Pancreas (tissue), 10 donors: Measurements from ENCODE around the gene POLD3. TPM values are rescaled to one million over a fixed set of nuclear protein-coding genes. Genes with fewer than 3 reads are reported as not detected.
A peak's percentile ranks its signal among the peaks of the same experiment; 100 is the strongest.

Experiments used
- ATAC-seq, 4 donors: fragments of 200-7000 bp; cut with Tn5 transposase; one replicate each; pipeline versions ENCODE4 v1.8.0 to v1.9.1; 2020; ENCODE audit warnings: mild to moderate bottlenecking in 4 of 4, moderate library complexity in 4 of 4
- DNase-seq, 6 donors: peaks; one replicate each; pipeline ENCODE4 v3.0.0-alpha.2; 2020
- FAIRE-seq: peaks from 2 replicates; lab custom pipeline; 2012; peaks lifted over from hg19 to GRCh38; lab: Jason Lieb, UNC
- H3K27ac ChIP-seq, 4 donors: fragments of 200-600 bp; sonication (generic); 1 replicate in 3 of 4; 2 replicates in 1 of 4; pipeline versions ENCODE4 v1.5.0 to v1.8.0; 2020
- H3K27me3 ChIP-seq, 4 donors: fragments of 200-600 bp; one replicate each; pipeline ENCODE4 v1.8.0; 2021
- H3K36me3 ChIP-seq, 3 donors: fragments of 200-600 bp; sonication (generic) in 1 of 3; one replicate each; pipeline versions ENCODE4 v1.5.0 to v1.8.0; 2020 to 2021
- H3K4me1 ChIP-seq, 3 donors: fragments of 200-600 bp; one replicate each; pipeline ENCODE4 v1.8.0; 2021
- H3K4me3 ChIP-seq, 4 donors: fragments of 200-600 bp; sonication (generic) in 2 of 4; one replicate each; pipeline versions ENCODE4 v1.5.0 to v1.8.0; 2020 to 2021
- H3K9me3 ChIP-seq, 4 donors: fragments of 200-600 bp; one replicate each; pipeline ENCODE4 v1.8.0; 2021
- WGBS, 2 donors: extraction: QIAGEN DNeasy Blood & Tissue Kit; methylation state at CpG; one replicate each; pipeline ENCODE4 v1.1.7; 2013; 5-methylcytosine and 5-hydroxymethylcytosine counted together
- intact Hi-C, 3 donors: fragments of 100-400 bp; cut with DNase I; formaldehyde crosslinking; loops; one replicate each; pipeline versions ENCODE4 v1.11.1 to v1.14.2; 2022
- polyA plus RNA-seq, 2 donors: library from polyadenylated mRNA; stranded (reverse); fragments of 200-250 nt; gene quantifications; one replicate each; pipeline ENCODE4 v1.2.3, GENCODE V29; 2013
- total RNA-seq, 6 donors: library from RNA; stranded (reverse); fragmentation: NEBNext Ultra II Directional in 4 of 6; extraction: Animal tissue kit (Norgen Biotek cat#: 25700) in 4 of 6; gene quantifications; one replicate each; pipeline versions ENCODE4 v1.2.1 to v1.2.4, GENCODE V29; 2021 to 2023
- TF ChIP-seq, protein P1 (sequence below), 4 donors: fragments of 200-600 bp; sonication (generic) in 3 of 4; IDR thresholded peaks; one replicate each; pipeline versions ENCODE4 v1.5.0 to v1.8.0; 2021; ENCODE audit warnings: antibody characterized with exemption in 4 of 4
- donor health status: healthy with polysubstance abuse.
- donor health status: DM: no; HTN: no; CAD: no; lungs with moderate emphysema.
- donor health status: DM: no; HTN: no; CAD: no.
- donor health status: control.
- donor health status: control.
- donor health status: Bipolar disorder and iron deficiency.
- donor health status: DM: yes; HTN: yes; CAD: no.
- donor health status: DM: no; HTN: no; CAD: no.
- donor health status: DM: no; HTN: no; CAD: no.
- donor health status: DM: yes; HTN: yes; CAD: no.

POLD3 gene
- total and polyA plus RNA-seq, 8 donors, result 7.2 to 14.0 (median 9.6) TPM

DNA sequence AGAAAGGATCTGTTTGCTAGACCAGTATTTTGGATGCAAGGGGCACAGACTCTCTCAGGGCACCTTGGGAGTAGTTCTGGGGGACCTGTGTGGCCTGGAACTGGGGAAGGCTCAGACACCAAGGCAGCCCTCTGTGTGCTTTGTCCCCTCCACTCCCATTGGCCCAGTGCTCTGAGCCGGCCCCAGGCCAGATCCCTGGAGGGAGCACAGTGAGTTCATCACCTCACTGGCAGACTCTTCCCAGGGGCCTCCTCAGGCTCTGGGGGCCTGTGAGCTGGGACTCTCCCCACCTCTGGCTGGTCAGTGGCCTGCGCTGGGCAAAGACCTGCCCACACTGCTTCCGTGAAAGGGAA is 87.1 kb downstream of the POLD3 start:
- Histone ChIP-seq H3K4me1 (peaks cover 10 to 16% (median 12%) of the 10 kb centered on the region in 3 donors), H3K9me3 (no peaks in the 10 kb centered on the region), H3K4me3 (no peak overlapping the region), H3K36me3 (no peaks in the 10 kb centered on the region), H3K27me3 (no peaks in the 10 kb centered on the region), H3K27ac (no peak overlapping the region)
- FAIRE-seq (no peak), DNase-seq (peak in 2 of 6 donors; percentile 11 to 50), ATAC-seq (no peak)
- 91 to 93% methylated on average over 3 of the region's 3 CpGs for WGBS, 2 donors
- intact Hi-C loops, result no loop called here
- TF ChIP-seq, protein P1, sequence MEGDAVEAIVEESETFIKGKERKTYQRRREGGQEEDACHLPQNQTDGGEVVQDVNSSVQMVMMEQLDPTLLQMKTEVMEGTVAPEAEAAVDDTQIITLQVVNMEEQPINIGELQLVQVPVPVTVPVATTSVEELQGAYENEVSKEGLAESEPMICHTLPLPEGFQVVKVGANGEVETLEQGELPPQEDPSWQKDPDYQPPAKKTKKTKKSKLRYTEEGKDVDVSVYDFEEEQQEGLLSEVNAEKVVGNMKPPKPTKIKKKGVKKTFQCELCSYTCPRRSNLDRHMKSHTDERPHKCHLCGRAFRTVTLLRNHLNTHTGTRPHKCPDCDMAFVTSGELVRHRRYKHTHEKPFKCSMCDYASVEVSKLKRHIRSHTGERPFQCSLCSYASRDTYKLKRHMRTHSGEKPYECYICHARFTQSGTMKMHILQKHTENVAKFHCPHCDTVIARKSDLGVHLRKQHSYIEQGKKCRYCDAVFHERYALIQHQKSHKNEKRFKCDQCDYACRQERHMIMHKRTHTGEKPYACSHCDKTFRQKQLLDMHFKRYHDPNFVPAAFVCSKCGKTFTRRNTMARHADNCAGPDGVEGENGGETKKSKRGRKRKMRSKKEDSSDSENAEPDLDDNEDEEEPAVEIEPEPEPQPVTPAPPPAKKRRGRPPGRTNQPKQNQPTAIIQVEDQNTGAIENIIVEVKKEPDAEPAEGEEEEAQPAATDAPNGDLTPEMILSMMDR (IDR thresholded peaks at IDR 0.05), result no peak

DNA sequence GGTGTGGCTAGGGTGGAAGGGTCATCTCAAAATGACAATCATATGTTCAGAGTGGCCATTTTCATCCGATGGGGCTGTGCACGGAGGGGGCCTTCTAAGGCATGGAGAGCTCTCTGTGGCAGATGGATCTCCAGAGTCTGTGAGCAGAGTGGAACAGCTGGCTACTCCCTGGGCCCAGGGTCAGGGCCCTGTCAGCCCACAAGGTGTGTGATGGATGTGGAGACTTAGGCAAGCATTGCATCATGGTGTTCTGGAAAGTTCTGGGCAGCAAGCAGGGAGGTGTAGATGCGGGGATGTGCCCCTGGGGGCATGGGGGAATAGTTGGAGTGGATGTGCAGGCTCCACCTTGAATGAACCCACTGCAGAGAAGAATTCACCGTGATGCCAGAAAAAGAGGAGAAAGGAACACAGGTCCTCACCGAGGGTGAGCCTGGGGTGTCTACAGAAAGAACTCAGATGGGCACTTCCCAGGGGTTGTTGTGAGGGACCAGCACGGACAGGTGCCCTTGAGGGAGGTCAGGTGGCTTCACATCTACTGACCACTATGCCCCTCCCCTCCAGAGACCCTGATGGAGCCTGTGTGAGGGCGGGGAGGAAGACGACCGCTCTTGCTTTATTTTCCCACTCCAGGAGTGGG is 87.8 kb downstream of the POLD3 start:
- intact Hi-C loops, result no loop called here
- no peaks in the 10 kb centered on the region for H3K36me3 ChIP-seq

DNA sequence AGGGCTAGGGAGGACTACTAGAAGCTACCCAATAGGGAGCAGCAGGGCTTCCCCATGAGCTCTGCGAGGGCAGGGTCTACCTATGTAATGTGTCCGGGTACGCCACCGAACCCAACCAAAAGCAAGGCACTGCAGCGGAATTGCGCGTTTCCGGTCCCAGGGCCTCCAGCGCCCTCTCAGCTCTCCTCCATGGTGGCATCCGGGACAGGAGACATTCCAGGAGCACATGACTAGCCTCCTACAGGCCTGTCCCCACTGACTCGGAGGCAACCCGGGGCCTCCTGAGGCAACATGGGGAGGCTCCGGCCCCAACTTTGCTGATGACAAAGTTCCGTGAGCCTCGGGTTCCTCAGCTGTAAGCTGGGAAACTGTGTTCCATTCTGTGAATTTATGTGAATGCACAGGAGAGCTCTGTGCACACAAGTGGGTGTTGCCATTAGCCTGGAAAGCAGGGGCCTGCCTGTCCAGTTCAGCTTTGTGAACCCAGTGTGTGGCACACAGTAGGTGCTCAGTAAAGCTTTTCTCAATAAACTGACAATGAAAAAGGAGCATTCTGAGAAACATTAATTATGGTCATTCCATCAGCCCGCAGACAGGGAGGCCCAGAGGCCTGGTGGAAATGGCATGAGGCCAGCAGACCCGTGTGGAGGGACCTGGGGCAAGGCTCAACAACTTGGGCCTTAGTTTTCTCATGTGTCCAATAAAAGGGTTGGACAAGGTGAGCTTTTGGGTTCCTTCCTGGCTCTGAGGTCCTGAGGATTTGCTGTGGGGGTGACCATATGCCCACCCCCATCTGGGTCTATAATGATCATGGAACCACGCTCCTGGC is 88.5 kb downstream of the POLD3 start:
- intact Hi-C loops, result no loop called here
- ATAC-seq (peak in 1 of 4 donors; percentile 32), DNase-seq (peak in 2 of 6 donors; percentile 17 to 58), FAIRE-seq (no peak)
- no peak overlapping the region for H3K4me3 ChIP-seq
- no peaks in the 10 kb centered on the region for H3K27me3 ChIP-seq
- H3K4me1 ChIP-seq, result peaks cover 10 to 16% (median 12%) of the 10 kb centered on the region in 3 donors
- TF ChIP-seq, protein P1 (IDR thresholded peaks at IDR 0.05), result no peak
- no peaks in the 10 kb centered on the region for H3K36me3 ChIP-seq
- no peaks in the 10 kb centered on the region for H3K9me3 ChIP-seq
- no peak overlapping the region for H3K27ac ChIP-seq
- WGBS, 2 donors, result 88 to 89% methylated on average over 18 of the region's 18 CpGs

More for the DNA sequence above, 87.8 kb downstream of the POLD3 start:
- H3K27ac ChIP-seq, result no peak overlapping the region
- ATAC-seq (no peak), FAIRE-seq (no peak), DNase-seq (peak in 2 of 6 donors; percentile 12 to 40)
- H3K4me1 ChIP-seq, result peaks cover 10 to 16% (median 12%) of the 10 kb centered on the region in 3 donors
- no peak overlapping the region for H3K4me3 ChIP-seq
- TF ChIP-seq, protein P1 (IDR thresholded peaks at IDR 0.05), result no peak
- H3K27me3 ChIP-seq, result no peaks in the 10 kb centered on the region
- 84 to 88% methylated on average over 9 of the region's 9 CpGs for WGBS, 2 donors
- no peaks in the 10 kb centered on the region for H3K9me3 ChIP-seq

DNA sequence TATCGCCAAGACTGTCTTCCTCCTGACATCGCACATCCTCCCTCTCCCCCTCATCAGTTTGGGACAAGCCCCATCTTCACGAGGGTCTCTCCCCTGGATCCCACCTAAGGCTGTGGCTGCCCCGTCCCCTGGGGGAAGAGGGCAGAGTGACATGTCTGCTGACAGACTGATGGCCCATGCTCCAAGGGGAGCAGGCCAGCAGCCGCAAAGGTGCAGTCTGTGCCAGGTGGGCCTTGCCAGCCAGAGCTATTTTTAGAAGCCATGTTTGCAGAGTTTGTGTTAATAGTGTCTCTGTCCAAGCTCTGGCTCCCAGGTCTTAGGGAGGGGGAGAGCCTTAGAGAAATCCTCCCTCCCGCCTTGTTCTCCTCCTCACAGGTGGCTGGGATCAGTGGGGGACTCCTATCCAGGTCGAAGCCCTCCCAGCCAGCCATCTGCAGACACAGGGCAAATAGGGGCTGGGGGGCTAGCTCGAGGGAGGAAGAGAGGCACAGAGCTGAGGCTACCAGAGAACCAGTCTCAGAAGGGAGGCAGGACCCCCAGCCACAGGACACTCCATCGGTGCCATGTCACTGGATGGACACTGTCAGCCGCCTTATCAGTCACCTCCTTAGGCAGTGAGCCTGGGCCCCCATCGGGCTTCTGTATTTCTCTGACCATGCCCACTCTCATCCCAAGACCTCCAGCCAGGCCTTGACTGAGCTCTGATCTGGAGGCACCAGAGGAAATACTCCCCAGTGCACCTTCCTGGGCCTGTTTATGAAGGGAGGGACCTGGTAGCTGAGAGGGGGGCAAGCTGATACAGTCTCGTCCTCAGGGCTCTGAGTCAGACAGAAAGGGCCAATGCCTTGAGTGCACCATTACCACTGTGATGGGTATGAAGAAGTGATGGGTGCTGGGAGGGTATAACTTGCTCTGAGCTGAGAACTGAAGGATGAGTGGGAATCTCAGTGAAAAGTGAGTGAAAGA is 89.6 kb downstream of the POLD3 start:
- FAIRE-seq (no peak), ATAC-seq (peak; percentile 87 to 92 (median 91)), DNase-seq (peak; percentile 65 to 84 (median 73))
- H3K4me3 ChIP-seq, result no peak overlapping the region
- no peaks in the 10 kb centered on the region for H3K9me3 ChIP-seq
- TF ChIP-seq, protein P1 (IDR thresholded peaks at IDR 0.05), result no peak
- intact Hi-C loops, result no loop called here
- peaks cover 10 to 16% (median 12%) of the 10 kb centered on the region in 3 donors for H3K4me1 ChIP-seq
- no peaks in the 10 kb centered on the region for H3K36me3 ChIP-seq
- H3K27me3 ChIP-seq, result no peaks in the 10 kb centered on the region
- peak overlapping the region in 2 of 4 donors; percentile 44 to 67 for H3K27ac ChIP-seq
- WGBS, 2 donors, result 39 to 40% methylated on average over 12 of the region's 12 CpGs
